WTC11 (cell line): ENCODE measurements around the gene PLPPR5. TPM values are rescaled to one million over a fixed set of nuclear protein-coding genes. Genes with fewer than 3 reads are reported as not detected.

Experiments
- ATAC-seq: fragments of 200-7000 bp; cut with Tn5 transposase; 2 replicates; pipeline ENCODE4 v1.10.0; 2021; ENCODE audit warnings: mild to moderate bottlenecking, moderate library complexity
- CTCF ChIA-PET: fragments of 300-600 bp; sonication (Branson Sonifier 250); formaldehyde crosslinking; loops from one replicate; lab custom pipeline; 2021; ENCODE audit warnings: antibody characterized with exemption; lab: Charles Lee
- POLR2A ChIA-PET: fragments of 350-600 bp; sonication (Branson Sonifier 250); formaldehyde crosslinking; loops from one replicate; lab custom pipeline; 2021; ENCODE audit warnings: antibody characterized with exemption; lab: Charles Lee
- DNase-seq: peaks from one replicate; pipeline ENCODE4 v3.0.0; 2021; ENCODE audit warnings: low spot score
- H3K27ac Mint-ChIP-seq: 2 replicates; pipeline ENCODE4 v1.8.0; 2021; ENCODE audit warnings: mixed read lengths
- H3K27me3 Mint-ChIP-seq: 2 replicates; pipeline ENCODE4 v1.8.0; 2021; ENCODE audit warnings: low read depth, mild to moderate bottlenecking, moderate library complexity, mixed read lengths
- H3K36me3 Mint-ChIP-seq: 2 replicates; pipeline ENCODE4 v1.8.0; 2021; ENCODE audit warnings: mixed read lengths
- H3K4me1 Mint-ChIP-seq: 2 replicates; pipeline ENCODE4 v1.8.0; 2022; ENCODE audit warnings: mixed read lengths
- H3K4me3 Mint-ChIP-seq: 2 replicates; pipeline ENCODE4 v1.8.0; 2021; ENCODE audit warnings: mild to moderate bottlenecking, moderate library complexity, mixed read lengths
- H3K9me3 Mint-ChIP-seq: 2 replicates; pipeline ENCODE4 v1.8.0; 2021; ENCODE audit warnings: mixed read lengths
- ATF1 ChIP-seq: sonication (generic); formaldehyde crosslinking; IDR thresholded peaks from 2 replicates; pipeline ENCODE4 v1.8.1; 2023; ENCODE audit warnings: mild to moderate bottlenecking, moderate library complexity, missing genetic modification reagents
- GRHL2 ChIP-seq: fragments of 250-450 bp; sonication (Bioruptor Pico); IDR thresholded peaks from 2 replicates; pipeline ENCODE4 v1.8.0; 2022; ENCODE audit warnings: mild to moderate bottlenecking, moderate library complexity; ENCODE audit not compliant: insufficient replicate concordance, severe bottlenecking
- GTF2I ChIP-seq: fragments of 250-450 bp; sonication (Bioruptor Pico); conservative IDR thresholded peaks from 2 replicates; pipeline ENCODE4 v1.4.0; 2021; ENCODE audit warnings: mild to moderate bottlenecking
- KAT7 ChIP-seq: sonication (generic); formaldehyde crosslinking; IDR thresholded peaks from 2 replicates; pipeline ENCODE4 v1.8.1; 2023; ENCODE audit warnings: missing genetic modification reagents, mild to moderate bottlenecking, borderline replicate concordance
- MYBL2 ChIP-seq: sonication (generic); formaldehyde crosslinking; IDR thresholded peaks from 2 replicates; pipeline ENCODE4 v1.8.1; 2023; ENCODE audit warnings: mild to moderate bottlenecking, moderate library complexity, missing genetic modification reagents
- NFYB ChIP-seq: sonication (generic); formaldehyde crosslinking; conservative IDR thresholded peaks from 2 replicates; pipeline ENCODE4 v1.8.0; 2022; ENCODE audit warnings: low read depth, missing genetic modification reagents
- SMAD4 ChIP-seq: sonication (generic); formaldehyde crosslinking; IDR thresholded peaks from 2 replicates; pipeline ENCODE4 v1.8.0; 2022; ENCODE audit warnings: mild to moderate bottlenecking, missing genetic modification reagents
- ZNF263 ChIP-seq: sonication (generic); formaldehyde crosslinking; IDR thresholded peaks from 2 replicates; pipeline ENCODE4 v1.8.1; 2022; ENCODE audit warnings: low read depth, mild to moderate bottlenecking, moderate library complexity, missing genetic modification reagents
- ZNF423 ChIP-seq: fragments of 250-450 bp; sonication (Bioruptor Pico); IDR thresholded peaks from 2 replicates; pipeline ENCODE4 v2.1.2; 2022; ENCODE audit warnings: mild to moderate bottlenecking, moderate library complexity
- total RNA-seq: library from RNA; stranded (reverse); gene quantifications from 3 replicates; pipeline ENCODE4 v1.2.3, GENCODE V29; 2021
- TF ChIP-seq, protein P1 (sequence below): fragments of 250-450 bp; sonication (Bioruptor Pico); IDR thresholded peaks from 2 replicates; pipeline ENCODE4 v2.1.2; 2022; ENCODE audit warnings: mild to moderate bottlenecking, moderate library complexity
- TF ChIP-seq, protein P2 (sequence below): fragments of 250-450 bp; sonication (Bioruptor Pico); IDR thresholded peaks from 2 replicates; pipeline ENCODE4 v1.9.0; 2021; ENCODE audit warnings: mild to moderate bottlenecking
- TF ChIP-seq, protein P3 (sequence below): sonication (generic); formaldehyde crosslinking; IDR thresholded peaks from 2 replicates; pipeline ENCODE4 v1.8.0; 2023; ENCODE audit warnings: mild to moderate bottlenecking, missing genetic modification reagents
- TF ChIP-seq, protein P4 (sequence below): sonication (generic); formaldehyde crosslinking; IDR thresholded peaks from 2 replicates; pipeline ENCODE4 v1.8.0; 2023; ENCODE audit warnings: missing genetic modification reagents
- TF ChIP-seq, protein P5 (sequence below): sonication (generic); formaldehyde crosslinking; IDR thresholded peaks from 2 replicates; pipeline ENCODE4 v1.8.0; 2022; ENCODE audit warnings: mild to moderate bottlenecking, missing genetic modification reagents
- TF ChIP-seq, protein P6 (sequence below): sonication (generic); formaldehyde crosslinking; IDR thresholded peaks from 2 replicates; pipeline ENCODE4 v1.8.1; 2023; ENCODE audit warnings: mild to moderate bottlenecking, missing genetic modification reagents, borderline replicate concordance
- TF ChIP-seq, protein P7 (sequence below): sonication (generic); formaldehyde crosslinking; IDR thresholded peaks from 2 replicates; pipeline ENCODE4 v1.8.1; 2022; ENCODE audit warnings: mild to moderate bottlenecking, moderate library complexity, missing genetic modification reagents

PLPPR5 gene
- total RNA-seq, 1 experiment from 2014 or later = 1.6 TPM

DNA sequence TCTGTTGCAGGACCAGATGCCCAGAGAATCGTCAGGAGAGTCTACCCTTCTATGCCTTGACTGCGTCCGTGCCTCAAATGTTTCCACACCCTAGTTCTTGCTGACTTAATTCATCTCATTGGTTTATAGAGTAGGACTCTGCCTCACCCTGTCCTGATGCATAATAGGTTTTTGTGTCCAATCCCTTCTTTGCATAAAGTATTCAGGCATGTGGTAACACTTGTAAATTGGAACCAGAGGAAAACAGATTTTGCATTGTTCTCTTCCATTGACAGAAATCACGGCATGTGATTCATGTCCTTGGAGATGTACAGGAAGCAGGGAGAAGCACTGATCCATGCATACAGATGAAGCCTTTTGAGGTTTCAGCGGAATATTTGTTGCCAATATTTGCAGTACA lies 29.5 kb downstream of the PLPPR5 start (continued):
- TF ChIP-seq, protein P1, sequence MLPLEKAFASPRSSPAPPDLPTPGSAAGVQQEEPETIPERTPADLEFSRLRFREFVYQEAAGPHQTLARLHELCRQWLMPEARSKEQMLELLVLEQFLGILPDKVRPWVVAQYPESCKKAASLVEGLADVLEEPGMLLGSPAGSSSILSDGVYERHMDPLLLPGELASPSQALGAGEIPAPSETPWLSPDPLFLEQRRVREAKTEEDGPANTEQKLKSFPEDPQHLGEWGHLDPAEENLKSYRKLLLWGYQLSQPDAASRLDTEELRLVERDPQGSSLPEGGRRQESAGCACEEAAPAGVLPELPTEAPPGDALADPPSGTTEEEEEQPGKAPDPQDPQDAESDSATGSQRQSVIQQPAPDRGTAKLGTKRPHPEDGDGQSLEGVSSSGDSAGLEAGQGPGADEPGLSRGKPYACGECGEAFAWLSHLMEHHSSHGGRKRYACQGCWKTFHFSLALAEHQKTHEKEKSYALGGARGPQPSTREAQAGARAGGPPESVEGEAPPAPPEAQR = no peak
- TF ChIP-seq, protein P2, sequence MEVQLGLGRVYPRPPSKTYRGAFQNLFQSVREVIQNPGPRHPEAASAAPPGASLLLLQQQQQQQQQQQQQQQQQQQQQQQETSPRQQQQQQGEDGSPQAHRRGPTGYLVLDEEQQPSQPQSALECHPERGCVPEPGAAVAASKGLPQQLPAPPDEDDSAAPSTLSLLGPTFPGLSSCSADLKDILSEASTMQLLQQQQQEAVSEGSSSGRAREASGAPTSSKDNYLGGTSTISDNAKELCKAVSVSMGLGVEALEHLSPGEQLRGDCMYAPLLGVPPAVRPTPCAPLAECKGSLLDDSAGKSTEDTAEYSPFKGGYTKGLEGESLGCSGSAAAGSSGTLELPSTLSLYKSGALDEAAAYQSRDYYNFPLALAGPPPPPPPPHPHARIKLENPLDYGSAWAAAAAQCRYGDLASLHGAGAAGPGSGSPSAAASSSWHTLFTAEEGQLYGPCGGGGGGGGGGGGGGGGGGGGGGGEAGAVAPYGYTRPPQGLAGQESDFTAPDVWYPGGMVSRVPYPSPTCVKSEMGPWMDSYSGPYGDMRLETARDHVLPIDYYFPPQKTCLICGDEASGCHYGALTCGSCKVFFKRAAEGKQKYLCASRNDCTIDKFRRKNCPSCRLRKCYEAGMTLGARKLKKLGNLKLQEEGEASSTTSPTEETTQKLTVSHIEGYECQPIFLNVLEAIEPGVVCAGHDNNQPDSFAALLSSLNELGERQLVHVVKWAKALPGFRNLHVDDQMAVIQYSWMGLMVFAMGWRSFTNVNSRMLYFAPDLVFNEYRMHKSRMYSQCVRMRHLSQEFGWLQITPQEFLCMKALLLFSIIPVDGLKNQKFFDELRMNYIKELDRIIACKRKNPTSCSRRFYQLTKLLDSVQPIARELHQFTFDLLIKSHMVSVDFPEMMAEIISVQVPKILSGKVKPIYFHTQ (CRISPR knock-in tag) = no peak

DNA sequence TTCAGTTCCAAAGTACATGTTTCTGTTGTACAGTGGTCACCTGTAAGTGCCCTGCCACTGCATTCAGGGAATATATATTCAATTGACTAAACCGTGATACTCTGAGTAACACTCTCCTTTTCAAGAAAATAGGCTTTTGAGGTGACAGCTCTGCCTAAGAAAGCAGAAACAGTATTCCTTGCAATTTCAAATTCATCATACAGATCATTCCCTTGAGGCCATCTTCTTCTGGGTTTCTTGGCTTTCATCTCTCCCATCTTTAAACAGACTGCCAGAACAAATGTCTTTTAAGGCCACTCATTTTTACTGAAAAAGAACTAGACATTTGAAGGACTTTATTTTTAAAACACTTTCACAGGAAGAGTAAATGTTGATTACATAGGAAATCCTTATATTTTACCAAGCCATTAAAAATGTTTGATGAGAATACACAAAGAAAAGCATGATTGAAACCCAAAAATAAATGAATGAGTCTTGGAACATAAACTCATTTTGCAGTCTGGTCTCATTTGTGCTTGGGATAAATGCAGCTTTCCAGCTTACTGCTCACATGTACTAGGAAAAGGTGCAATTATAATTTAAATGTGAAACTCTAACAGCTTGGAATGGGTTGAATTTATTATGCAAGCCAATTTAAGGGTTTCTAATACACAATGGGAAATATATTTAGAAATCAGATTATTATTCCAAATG lies 34.7 kb downstream of the PLPPR5 start:
- ATAC-seq (no peak), DNase-seq (no peak)
- Mint-ChIP-seq H3K4me1 (peaks cover 44% of the 10 kb centered on the region), H3K4me3 (no peak overlapping the region), H3K27me3 (no peaks in the 10 kb centered on the region; the same call in 1 of the 2 replicates), H3K27ac (no peak overlapping the region), H3K36me3 (no peaks in the 10 kb centered on the region), H3K9me3 (no peaks in the 10 kb centered on the region)
- POLR2A ChIA-PET = no interaction called here
- CTCF ChIA-PET = no interaction called here
- no peak for TF ChIP-seq GTF2I (CRISPR knock-in tag)
- no peak for TF ChIP-seq MYBL2 (CRISPR knock-in tag)
- TF ChIP-seq, protein P3, sequence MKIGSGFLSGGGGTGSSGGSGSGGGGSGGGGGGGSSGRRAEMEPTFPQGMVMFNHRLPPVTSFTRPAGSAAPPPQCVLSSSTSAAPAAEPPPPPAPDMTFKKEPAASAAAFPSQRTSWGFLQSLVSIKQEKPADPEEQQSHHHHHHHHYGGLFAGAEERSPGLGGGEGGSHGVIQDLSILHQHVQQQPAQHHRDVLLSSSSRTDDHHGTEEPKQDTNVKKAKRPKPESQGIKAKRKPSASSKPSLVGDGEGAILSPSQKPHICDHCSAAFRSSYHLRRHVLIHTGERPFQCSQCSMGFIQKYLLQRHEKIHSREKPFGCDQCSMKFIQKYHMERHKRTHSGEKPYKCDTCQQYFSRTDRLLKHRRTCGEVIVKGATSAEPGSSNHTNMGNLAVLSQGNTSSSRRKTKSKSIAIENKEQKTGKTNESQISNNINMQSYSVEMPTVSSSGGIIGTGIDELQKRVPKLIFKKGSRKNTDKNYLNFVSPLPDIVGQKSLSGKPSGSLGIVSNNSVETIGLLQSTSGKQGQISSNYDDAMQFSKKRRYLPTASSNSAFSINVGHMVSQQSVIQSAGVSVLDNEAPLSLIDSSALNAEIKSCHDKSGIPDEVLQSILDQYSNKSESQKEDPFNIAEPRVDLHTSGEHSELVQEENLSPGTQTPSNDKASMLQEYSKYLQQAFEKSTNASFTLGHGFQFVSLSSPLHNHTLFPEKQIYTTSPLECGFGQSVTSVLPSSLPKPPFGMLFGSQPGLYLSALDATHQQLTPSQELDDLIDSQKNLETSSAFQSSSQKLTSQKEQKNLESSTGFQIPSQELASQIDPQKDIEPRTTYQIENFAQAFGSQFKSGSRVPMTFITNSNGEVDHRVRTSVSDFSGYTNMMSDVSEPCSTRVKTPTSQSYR (CRISPR knock-in tag) = no peak
- TF ChIP-seq, protein P4, sequence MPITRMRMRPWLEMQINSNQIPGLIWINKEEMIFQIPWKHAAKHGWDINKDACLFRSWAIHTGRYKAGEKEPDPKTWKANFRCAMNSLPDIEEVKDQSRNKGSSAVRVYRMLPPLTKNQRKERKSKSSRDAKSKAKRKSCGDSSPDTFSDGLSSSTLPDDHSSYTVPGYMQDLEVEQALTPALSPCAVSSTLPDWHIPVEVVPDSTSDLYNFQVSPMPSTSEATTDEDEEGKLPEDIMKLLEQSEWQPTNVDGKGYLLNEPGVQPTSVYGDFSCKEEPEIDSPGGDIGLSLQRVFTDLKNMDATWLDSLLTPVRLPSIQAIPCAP (CRISPR knock-in tag) = no peak
- TF ChIP-seq, protein P5, sequence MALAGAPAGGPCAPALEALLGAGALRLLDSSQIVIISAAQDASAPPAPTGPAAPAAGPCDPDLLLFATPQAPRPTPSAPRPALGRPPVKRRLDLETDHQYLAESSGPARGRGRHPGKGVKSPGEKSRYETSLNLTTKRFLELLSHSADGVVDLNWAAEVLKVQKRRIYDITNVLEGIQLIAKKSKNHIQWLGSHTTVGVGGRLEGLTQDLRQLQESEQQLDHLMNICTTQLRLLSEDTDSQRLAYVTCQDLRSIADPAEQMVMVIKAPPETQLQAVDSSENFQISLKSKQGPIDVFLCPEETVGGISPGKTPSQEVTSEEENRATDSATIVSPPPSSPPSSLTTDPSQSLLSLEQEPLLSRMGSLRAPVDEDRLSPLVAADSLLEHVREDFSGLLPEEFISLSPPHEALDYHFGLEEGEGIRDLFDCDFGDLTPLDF (CRISPR knock-in tag) = no peak
- TF ChIP-seq NFYB (CRISPR knock-in tag) = no peak
- TF ChIP-seq ZNF423 (CRISPR knock-in tag) = no peak

DNA sequence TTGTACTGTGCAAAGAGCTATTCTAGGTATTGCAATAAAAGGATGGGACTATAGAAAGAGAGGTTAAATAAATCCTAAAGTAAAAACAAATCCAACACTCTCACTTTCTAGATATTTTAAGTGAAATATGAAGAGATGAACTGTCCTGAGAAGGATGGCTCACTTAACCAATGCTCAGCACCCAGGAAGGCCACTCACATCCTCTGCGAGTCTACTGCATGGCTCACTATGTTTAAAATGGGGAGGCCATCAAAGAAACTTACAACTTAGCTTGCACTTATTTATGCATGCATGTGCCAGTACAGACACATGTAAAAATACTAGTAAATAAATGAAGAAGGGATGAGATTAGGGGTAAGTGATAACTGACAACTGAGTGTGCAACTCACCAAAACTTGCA lies 37.5 kb downstream of the PLPPR5 start:
- H3K4me3 Mint-ChIP-seq = no peak overlapping the region
- no peaks in the 10 kb centered on the region for H3K36me3 Mint-ChIP-seq
- peaks cover 42% of the 10 kb centered on the region for H3K4me1 Mint-ChIP-seq
- H3K27me3 Mint-ChIP-seq = no peaks in the 10 kb centered on the region; the same call in 1 of the 2 replicates
- H3K27ac Mint-ChIP-seq = no peak overlapping the region
- CTCF ChIA-PET = no interaction called here
- H3K9me3 Mint-ChIP-seq = no peaks in the 10 kb centered on the region
- no peak for ATAC-seq
- DNase-seq = no peak
- POLR2A ChIA-PET = no interaction called here
- TF ChIP-seq, protein P6, sequence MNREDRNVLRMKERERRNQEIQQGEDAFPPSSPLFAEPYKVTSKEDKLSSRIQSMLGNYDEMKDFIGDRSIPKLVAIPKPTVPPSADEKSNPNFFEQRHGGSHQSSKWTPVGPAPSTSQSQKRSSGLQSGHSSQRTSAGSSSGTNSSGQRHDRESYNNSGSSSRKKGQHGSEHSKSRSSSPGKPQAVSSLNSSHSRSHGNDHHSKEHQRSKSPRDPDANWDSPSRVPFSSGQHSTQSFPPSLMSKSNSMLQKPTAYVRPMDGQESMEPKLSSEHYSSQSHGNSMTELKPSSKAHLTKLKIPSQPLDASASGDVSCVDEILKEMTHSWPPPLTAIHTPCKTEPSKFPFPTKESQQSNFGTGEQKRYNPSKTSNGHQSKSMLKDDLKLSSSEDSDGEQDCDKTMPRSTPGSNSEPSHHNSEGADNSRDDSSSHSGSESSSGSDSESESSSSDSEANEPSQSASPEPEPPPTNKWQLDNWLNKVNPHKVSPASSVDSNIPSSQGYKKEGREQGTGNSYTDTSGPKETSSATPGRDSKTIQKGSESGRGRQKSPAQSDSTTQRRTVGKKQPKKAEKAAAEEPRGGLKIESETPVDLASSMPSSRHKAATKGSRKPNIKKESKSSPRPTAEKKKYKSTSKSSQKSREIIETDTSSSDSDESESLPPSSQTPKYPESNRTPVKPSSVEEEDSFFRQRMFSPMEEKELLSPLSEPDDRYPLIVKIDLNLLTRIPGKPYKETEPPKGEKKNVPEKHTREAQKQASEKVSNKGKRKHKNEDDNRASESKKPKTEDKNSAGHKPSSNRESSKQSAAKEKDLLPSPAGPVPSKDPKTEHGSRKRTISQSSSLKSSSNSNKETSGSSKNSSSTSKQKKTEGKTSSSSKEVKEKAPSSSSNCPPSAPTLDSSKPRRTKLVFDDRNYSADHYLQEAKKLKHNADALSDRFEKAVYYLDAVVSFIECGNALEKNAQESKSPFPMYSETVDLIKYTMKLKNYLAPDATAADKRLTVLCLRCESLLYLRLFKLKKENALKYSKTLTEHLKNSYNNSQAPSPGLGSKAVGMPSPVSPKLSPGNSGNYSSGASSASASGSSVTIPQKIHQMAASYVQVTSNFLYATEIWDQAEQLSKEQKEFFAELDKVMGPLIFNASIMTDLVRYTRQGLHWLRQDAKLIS (CRISPR knock-in tag) = no peak
- TF ChIP-seq KAT7 (CRISPR knock-in tag) (no peak), NFYB (CRISPR knock-in tag) (no peak), ZNF263 (CRISPR knock-in tag) (no peak), ATF1 (no peak), SMAD4 (CRISPR knock-in tag) (no peak), GRHL2 (no peak)
- TF ChIP-seq, protein P7, sequence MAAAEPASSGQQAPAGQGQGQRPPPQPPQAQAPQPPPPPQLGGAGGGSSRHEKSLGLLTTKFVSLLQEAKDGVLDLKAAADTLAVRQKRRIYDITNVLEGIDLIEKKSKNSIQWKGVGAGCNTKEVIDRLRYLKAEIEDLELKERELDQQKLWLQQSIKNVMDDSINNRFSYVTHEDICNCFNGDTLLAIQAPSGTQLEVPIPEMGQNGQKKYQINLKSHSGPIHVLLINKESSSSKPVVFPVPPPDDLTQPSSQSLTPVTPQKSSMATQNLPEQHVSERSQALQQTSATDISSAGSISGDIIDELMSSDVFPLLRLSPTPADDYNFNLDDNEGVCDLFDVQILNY = no peak
